Measurements from ENCODE around the gene IFNA2.

The IFNA2 gene

GRCh38 chr9:21404146-21404545 lies 18.9 kb upstream of the IFNA2 start:
- DNase-seq (ENCODE audit: low read depth): no peak
- H3K4me3 ChIP-seq (ENCODE audit: control insufficient read depth, low read depth, low read length): no peak overlapping the region
- TF ChIP-seq CTCF (conservative IDR thresholded peaks at IDR 0.05; ENCODE audit: control insufficient read depth, insufficient read depth, low read depth, low read length): no peak

GRCh38 chr9:21402386-21403251 lies 17.4 kb upstream of the IFNA2 start:
- no peak for TF ChIP-seq CTCF (conservative IDR thresholded peaks at IDR 0.05; ENCODE audit: control insufficient read depth, insufficient read depth, low read depth, low read length)
- no peak for DNase-seq (ENCODE audit: low read depth)
- H3K4me3 ChIP-seq (ENCODE audit: control insufficient read depth, low read depth, low read length): no peak overlapping the region

GRCh38 chr9:21399956-21400355 lies 14.8 kb upstream of the IFNA2 start:
- no peak overlapping the region for H3K4me3 ChIP-seq (ENCODE audit: control insufficient read depth, low read depth, low read length)
- no peak for DNase-seq (ENCODE audit: low read depth)
- no peak for TF ChIP-seq CTCF (conservative IDR thresholded peaks at IDR 0.05; ENCODE audit: control insufficient read depth, insufficient read depth, low read depth, low read length)

- no peak for TF ChIP-seq CTCF (conservative IDR thresholded peaks at IDR 0.05; ENCODE audit: control insufficient read depth, insufficient read depth, low read depth, low read length)
- H3K4me3 ChIP-seq (ENCODE audit: control insufficient read depth, low read depth, low read length): no peak overlapping the region
- no peak for DNase-seq (ENCODE audit: low read depth)
These were observed 13.8 kb upstream of the IFNA2 start for GRCh38 chr9:21398955-21399489.

- H3K4me3 ChIP-seq (ENCODE audit: control insufficient read depth, low read depth, low read length): peak overlapping the region; percentile 39
- no peak for DNase-seq (ENCODE audit: low read depth)
- TF ChIP-seq CTCF (conservative IDR thresholded peaks at IDR 0.05; ENCODE audit: control insufficient read depth, insufficient read depth, low read depth, low read length): peak; percentile 71
These were observed 10.8 kb upstream of the IFNA2 start for GRCh38 chr9:21395778-21396717.

- peak; percentile 31 for DNase-seq (ENCODE audit: low read depth)
- peak; percentile 24 for TF ChIP-seq CTCF (conservative IDR thresholded peaks at IDR 0.05; ENCODE audit: control insufficient read depth, insufficient read depth, low read depth, low read length)
- H3K4me3 ChIP-seq (ENCODE audit: control insufficient read depth, low read depth, low read length): no peak overlapping the region
These were observed 7.1 kb upstream of the IFNA2 start for GRCh38 chr9:21392270-21392669.
